Sigmoid colon (tissue), 4 donors: ENCODE measurements around the gene MLLT10.

ENCODE experiments used
- EP300 ChIP-seq, 4 donors: sonication (generic); formaldehyde crosslinking; IDR thresholded peaks; one replicate each; pipeline ENCODE4 v1.6.1; 2017; ENCODE audit warnings: antibody characterized with exemption in 4 of 4
- POLR2A ChIP-seq, 2 donors: fragments of 450-650 bp; IDR thresholded peaks; one replicate each; pipeline ENCODE4 v1.6.1; 2016; ENCODE audit warnings: antibody characterized with exemption in 2 of 2, mild to moderate bottlenecking in 2 of 2, moderate library complexity in 2 of 2
- TF ChIP-seq, protein P1 (sequence below), 4 experiments: fragments of 450-650 bp in 3 of 4; fragments of 200-600 bp in 1 of 4; IDR thresholded peaks; one replicate each; pipeline ENCODE4 v1.5.1; 2016 to 2019; ENCODE audit warnings: antibody characterized with exemption in 4 of 4, mild to moderate bottlenecking in 3 of 4, moderate library complexity in 2 of 4

DNA sequence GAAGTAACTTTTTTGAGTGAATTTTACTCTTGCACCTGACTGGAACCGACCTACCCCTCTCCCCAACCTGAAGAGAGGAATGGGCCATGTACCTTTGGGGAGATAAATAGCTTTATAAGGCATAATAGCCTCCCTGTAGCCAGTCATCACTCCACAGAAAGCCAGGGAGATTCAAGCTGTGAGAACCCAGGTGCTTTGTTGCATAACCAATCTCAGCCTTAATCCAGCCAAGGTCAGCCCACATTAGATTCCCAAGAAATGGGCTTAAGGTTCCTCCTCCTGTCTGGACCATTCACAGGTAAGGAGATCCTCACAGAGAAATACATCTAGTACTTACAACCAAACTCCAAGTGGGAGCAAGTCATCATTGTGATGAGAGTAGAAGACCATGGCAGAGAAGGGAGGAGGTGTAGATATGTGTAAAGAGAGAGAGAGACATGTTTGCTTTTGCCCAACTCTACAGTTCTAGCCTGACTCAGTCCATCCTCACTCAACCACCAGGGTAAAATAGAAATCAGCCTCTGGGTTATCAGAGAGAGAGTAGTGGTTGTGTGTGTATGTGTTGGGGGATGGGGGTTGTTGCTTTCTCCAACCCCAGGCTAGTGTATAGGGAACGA, 32.2 kb upstream of the MLLT10 start:
- TF ChIP-seq, protein P1, sequence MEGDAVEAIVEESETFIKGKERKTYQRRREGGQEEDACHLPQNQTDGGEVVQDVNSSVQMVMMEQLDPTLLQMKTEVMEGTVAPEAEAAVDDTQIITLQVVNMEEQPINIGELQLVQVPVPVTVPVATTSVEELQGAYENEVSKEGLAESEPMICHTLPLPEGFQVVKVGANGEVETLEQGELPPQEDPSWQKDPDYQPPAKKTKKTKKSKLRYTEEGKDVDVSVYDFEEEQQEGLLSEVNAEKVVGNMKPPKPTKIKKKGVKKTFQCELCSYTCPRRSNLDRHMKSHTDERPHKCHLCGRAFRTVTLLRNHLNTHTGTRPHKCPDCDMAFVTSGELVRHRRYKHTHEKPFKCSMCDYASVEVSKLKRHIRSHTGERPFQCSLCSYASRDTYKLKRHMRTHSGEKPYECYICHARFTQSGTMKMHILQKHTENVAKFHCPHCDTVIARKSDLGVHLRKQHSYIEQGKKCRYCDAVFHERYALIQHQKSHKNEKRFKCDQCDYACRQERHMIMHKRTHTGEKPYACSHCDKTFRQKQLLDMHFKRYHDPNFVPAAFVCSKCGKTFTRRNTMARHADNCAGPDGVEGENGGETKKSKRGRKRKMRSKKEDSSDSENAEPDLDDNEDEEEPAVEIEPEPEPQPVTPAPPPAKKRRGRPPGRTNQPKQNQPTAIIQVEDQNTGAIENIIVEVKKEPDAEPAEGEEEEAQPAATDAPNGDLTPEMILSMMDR (IDR thresholded peaks at IDR 0.05): no peak
- TF ChIP-seq EP300 (IDR thresholded peaks at IDR 0.05): no peak
- no peak for TF ChIP-seq POLR2A (IDR thresholded peaks at IDR 0.05)
